ENCODE data around the gene CDK11B.

Gene CDK11B

DNA sequence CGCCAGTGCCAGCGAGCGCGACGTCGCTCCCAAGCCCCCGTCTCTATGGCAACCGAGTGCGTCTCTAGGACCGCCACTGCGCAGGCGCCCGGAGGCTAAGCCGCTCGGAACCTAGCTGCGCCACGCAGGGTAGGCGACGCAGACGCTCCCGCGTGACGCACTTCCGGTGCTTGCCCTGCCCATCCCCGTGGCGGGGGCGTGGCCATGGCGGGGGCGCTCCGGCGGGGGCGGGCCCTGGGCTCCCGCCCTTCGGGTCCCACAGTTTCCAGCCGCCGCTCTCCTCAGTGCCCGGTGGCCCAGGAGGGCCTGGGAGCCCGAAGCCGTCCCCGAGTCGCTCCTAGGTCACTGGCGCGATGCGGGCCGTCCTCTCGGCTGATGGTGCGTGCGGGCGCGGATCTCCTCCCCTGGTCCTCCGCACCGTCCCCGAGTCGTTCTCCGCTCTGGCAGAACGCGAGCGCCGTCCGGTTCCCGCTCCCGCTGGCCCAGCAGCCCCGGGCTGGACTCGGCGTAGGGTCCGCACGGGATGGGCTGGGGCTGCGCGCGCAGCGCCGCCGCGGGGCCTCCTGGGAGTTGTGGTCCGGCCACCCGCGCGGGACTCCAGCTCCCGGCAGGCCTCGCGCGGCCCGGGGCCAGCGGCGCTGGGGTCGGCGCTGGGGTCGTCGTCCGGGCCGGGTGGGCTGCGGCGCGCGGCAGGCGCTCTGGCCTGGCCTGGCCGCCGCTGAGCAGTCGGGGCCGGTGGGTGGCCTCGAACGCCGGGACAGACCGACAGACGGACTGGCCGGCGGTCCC is 43.4 kb downstream of the CDK11B start, which contains the start of gene MIB2:
Gene MIB2 (plus strand): TSS at position 245 of the 789 bp plus-strand sequence. CDS start 7,953 bp downstream, outside the sequence.
- DNase-seq (ENCODE audit: low read depth): peak; percentile 96

DNA sequence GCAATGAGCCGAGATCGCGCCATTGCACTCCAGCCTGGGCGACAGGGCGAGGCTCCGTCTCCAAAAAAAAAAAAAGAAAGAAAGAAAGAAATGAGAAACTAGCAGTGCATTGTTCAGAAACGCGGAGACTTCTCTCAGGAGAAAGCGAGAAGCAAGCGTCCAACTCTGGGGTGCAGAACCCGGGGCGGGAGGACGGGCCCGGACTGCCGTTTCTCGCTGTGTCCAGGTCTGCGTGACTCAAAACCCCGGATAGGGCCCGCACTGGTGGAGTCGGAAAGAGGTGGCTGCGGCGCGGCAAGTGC is 43.9 kb downstream of the CDK11B start:
- DNase-seq (ENCODE audit: low read depth): no peak

DNA sequence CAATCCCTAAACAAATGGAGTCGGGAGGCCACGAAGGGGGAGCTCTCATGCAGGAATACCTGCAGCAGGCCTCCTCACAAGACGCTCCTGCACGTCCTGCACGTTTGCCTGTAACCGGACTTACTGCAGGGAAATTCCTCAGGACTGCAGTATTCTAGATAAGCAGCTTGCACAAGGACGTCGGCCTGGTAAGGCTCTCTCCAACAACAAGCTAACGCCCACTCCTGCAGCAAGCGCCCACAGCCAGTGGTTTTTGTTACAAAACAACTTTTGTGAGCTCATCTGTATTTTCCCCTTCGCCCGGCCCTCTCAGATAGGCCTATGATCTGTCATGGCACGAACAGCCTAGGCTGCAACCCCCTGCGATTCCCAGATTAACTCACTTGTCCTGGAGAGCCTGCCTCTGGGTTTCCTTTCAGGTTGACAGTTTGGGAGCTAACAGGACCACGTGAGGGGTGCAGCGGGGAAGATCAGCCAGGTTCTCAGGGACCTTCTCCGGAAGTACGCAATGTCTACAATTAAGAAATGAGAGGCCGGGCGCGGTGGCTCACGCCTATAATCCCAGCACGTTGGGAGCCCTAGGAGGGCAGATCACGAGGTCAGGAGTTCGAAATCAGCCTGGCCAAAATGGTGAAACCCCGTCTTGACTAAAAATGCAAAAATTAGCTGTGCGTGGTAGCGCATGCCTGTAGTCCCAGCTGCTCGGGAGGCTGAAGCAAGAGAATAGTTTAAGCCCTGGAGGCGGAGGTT is 44.4 kb downstream of the CDK11B start:
- peak; percentile 40 for DNase-seq (ENCODE audit: low read depth)

- no peak for DNase-seq (ENCODE audit: low read depth)
Measured at GRCh38 chr1:1613509-1614082, 45.2 kb downstream of the CDK11B start.

GRCh38 chr1:1612104-1612400 is 46.8 kb downstream of the CDK11B start:
- no peak for DNase-seq (ENCODE audit: low read depth)

DNA sequence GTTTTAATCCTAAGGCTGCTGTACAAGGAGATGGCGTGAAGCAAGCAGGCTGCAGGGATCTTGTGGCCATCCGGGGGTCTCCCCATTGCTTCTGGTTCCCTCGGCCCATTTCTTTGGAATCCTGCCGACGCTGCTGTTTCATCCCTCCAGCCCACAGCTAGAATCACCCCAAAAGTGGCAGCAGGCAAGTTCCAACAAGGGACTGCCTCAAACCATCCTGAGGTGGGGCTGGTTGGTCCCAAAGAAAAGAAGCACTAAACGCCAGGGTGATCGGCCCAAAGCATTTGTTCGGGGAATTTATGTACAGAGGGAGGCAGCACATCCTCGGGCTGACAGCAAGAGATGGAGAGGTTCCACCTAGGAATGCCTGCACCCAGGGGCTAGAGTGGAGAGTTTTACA is 48.0 kb downstream of the CDK11B start:
- DNase-seq (ENCODE audit: low read depth): no peak

GRCh38 chr1:1609822-1610485 is 48.9 kb downstream of the CDK11B start:
- no peak for DNase-seq (ENCODE audit: low read depth)

DNA sequence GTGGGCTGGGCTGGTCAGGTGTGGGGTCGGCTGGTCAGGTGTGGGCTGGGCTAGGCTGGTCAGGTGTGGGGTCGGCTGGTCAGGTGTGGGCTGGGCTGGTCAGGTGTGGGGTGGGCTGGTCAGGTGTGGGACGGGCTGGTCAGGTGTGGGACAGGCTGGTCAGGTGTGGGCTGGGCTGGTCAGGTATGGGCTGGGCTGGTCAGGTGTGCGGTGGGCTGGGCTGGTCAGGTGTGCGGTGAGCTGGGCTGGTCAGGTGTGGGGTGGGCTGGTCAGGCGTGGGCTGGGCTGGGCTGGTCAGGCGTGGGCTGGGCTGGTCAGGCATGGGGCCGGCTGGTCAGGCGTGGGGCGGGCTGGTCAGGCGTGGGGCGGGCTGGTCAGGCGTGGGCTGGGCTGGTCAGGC is 52.6 kb downstream of the CDK11B start:
- DNase-seq (ENCODE audit: low read depth): no peak

GRCh38 chr1:1605724-1606123 is 53.1 kb downstream of the CDK11B start:
- DNase-seq (ENCODE audit: low read depth): no peak

DNA sequence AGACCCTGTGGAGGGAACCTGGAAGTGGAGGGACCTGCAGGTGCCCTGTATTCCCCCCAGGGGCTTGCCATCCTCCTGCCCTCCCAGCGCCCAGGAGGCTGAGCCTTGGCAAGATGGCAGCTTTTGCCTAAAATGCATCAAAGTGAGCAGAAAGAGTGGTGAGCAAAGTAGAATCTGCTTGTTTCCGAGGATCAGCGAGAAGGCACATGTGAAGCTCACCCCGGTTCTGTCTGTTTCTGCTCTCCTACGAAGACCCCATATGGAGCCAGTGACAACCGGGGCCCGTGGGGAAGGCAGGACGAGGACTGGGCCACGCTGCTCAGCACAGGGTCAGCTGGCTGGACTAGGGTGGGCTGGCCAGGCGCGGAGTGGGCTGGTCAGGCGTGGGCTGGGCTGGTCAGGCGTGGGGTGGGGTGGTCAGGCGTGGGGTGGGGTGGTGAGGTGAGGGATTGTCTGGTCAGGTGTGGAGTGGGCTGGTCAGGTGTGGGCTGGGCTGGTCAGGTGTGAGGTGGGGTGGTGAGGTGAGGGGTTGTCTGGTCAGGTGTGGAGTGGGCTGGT is 53.7 kb downstream of the CDK11B start:
- DNase-seq (ENCODE audit: low read depth): no peak

- no peak for DNase-seq (ENCODE audit: low read depth)
Measured at GRCh38 chr1:1604374-1605033, 54.3 kb downstream of the CDK11B start.

- DNase-seq (ENCODE audit: low read depth): no peak
Measured at GRCh38 chr1:1603671-1604373, 55.0 kb downstream of the CDK11B start.

DNA sequence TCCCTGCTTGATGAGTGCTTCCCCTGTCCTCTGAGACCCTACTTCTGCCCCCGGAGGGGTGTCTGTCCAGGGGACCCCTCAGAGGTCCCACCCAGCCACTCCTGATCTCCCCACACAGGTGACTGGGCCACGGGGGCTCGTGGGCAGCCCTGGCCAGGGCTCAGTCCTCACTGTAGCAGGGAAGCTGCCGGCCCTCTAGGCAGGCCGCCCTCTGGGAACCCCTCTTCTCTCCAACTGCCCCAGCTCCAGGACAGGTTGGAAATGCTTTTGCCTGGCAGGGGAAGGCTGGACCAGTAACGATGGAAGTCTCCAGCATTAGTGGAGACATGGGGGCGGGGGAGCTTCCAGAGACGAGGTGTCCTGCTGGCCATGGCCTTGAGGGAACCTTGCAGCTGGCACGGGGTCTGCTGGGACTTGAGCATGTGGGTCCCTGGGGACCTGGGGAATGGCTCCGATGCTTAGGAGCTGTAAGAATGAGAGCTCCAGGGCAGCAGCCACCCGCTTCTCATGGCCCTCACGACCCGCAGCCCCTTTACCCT is 55.8 kb downstream of the CDK11B start:
- no peak for DNase-seq (ENCODE audit: low read depth)

GRCh38 chr1:1602304-1602967 is 56.4 kb downstream of the CDK11B start:
- no peak for DNase-seq (ENCODE audit: low read depth)

GRCh38 chr1:1601564-1602303 is 57.1 kb downstream of the CDK11B start:
- DNase-seq (ENCODE audit: low read depth): no peak

- no peak for DNase-seq (ENCODE audit: low read depth)
Measured at GRCh38 chr1:1600861-1601563, 57.8 kb downstream of the CDK11B start.

DNA sequence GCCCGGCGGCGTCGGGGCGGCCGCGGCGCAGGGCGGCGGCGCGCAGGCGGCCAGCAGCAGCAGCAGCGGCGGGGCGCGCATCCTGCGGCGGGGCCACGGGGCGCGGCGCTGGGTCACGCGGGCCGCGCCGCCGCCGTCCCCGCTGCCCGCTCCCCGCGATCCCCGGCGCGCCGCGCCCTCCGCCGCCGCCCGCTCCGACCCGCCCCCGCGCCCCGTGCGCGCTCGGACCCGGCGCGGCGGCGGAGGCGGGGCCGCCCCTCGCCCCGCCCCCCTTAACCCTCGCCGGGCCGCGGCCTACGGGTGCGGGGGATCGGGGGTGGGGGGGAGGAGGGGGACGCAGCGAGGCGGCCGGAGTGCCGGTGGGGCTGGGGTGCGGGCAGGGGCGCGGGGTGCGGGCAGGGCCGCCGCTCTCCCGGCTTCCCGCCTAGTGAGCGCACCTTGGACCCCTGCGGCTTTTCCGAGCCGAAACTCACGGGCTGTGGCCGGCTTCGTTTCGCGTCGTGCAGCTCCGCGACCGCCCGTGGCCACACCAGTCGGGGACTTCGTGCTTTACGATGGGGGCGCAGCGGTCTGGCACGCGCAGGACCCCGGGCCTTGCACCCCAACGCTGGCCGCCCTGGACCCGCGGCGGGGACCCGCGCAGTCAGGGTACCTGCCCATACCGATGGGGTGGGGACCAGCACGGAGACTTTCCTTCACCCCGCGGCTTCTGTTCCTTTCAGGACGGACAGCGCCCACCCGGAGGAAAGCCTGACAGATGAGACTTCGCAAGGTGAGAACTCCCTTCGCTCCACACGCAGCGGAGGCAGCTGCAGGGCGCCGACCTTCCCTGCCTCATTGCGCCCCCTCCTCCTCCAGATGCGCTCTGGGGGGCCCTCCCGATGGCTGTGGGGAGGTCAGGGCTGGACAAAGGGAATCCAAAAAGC is 58.6 kb downstream of the CDK11B start, which contains the start of gene FNDC10:
Gene FNDC10 (minus strand): TSS at position 201 of the 926 bp plus-strand sequence. CDS start 120 bp downstream, at position 81.
- no peak for DNase-seq (ENCODE audit: low read depth)
